HEK293 (cell line): ENCODE data around the gene WDR76.

ENCODE experiments used
- KLF7 ChIP-seq: fragments of 450-650 bp; formaldehyde crosslinking; IDR thresholded peaks from 2 replicates; pipeline ENCODE4 v1.5.1; 2016; ENCODE audit warnings: missing biosample characterization, missing genetic modification characterization, borderline replicate concordance
- KLF8 ChIP-seq: fragments of 450-650 bp; formaldehyde crosslinking; IDR thresholded peaks from 2 replicates; pipeline ENCODE4 v1.5.1; 2016; ENCODE audit warnings: missing biosample characterization, missing genetic modification characterization
- MZF1 ChIP-seq: fragments of 450-650 bp; formaldehyde crosslinking; IDR thresholded peaks from 2 replicates; pipeline ENCODE4 v1.5.1; 2017; ENCODE audit warnings: missing biosample characterization, missing genetic modification characterization, borderline replicate concordance
- SP2 ChIP-seq: fragments of 450-650 bp; formaldehyde crosslinking; IDR thresholded peaks from 2 replicates; pipeline ENCODE4 v1.5.1; 2016; ENCODE audit warnings: missing biosample characterization, missing genetic modification characterization
- SP7 ChIP-seq: fragments of 450-650 bp; formaldehyde crosslinking; IDR thresholded peaks from 2 replicates; pipeline ENCODE4 v1.5.1; 2016; ENCODE audit warnings: missing biosample characterization, missing genetic modification characterization
- YY1 ChIP-seq: fragments of 450-650 bp; formaldehyde crosslinking; IDR thresholded peaks from 2 replicates; pipeline ENCODE4 v1.5.1; 2018; ENCODE audit warnings: missing biosample characterization, missing genetic modification characterization
- ZBTB20 ChIP-seq: fragments of 450-650 bp; formaldehyde crosslinking; IDR thresholded peaks from 2 replicates; pipeline ENCODE4 v1.5.1; 2016; ENCODE audit warnings: missing biosample characterization, missing genetic modification characterization
- ZBTB7A ChIP-seq: fragments of 450-650 bp; formaldehyde crosslinking; IDR thresholded peaks from 2 replicates; pipeline ENCODE4 v1.5.1; 2016; ENCODE audit warnings: low read depth, missing biosample characterization, missing genetic modification characterization
- ZEB2 ChIP-seq: fragments of 450-650 bp; formaldehyde crosslinking; IDR thresholded peaks from 2 replicates; pipeline ENCODE4 v1.5.1; 2016; ENCODE audit warnings: missing biosample characterization, missing genetic modification characterization
- ZNF132 ChIP-seq: fragments of 450-650 bp; formaldehyde crosslinking; IDR thresholded peaks from 2 replicates; pipeline ENCODE4 v1.5.1; 2017; ENCODE audit warnings: missing biosample characterization, missing genetic modification characterization, borderline replicate concordance
- ZNF19 ChIP-seq: fragments of 450-650 bp; formaldehyde crosslinking; IDR thresholded peaks from 2 replicates; pipeline ENCODE4; 2016; ENCODE audit warnings: missing biosample characterization, missing genetic modification characterization, low read depth
- ZNF239 ChIP-seq: fragments of 450-650 bp; formaldehyde crosslinking; IDR thresholded peaks from 2 replicates; pipeline ENCODE4 v1.5.1; 2016; ENCODE audit warnings: missing biosample characterization, missing genetic modification characterization
- ZNF24 ChIP-seq: fragments of 450-650 bp; formaldehyde crosslinking; IDR thresholded peaks from 2 replicates; pipeline ENCODE4 v1.5.1; 2016; ENCODE audit warnings: missing biosample characterization, missing genetic modification characterization
- ZNF266 ChIP-seq: fragments of 450-650 bp; formaldehyde crosslinking; IDR thresholded peaks from 2 replicates; pipeline ENCODE4 v1.5.1; 2016; ENCODE audit warnings: missing biosample characterization, missing genetic modification characterization, low read depth
- ZNF658 ChIP-seq: fragments of 450-650 bp; formaldehyde crosslinking; IDR thresholded peaks from 2 replicates; pipeline ENCODE4; 2016; ENCODE audit warnings: missing biosample characterization, missing genetic modification characterization
- ZNF677 ChIP-seq: fragments of 450-650 bp; IDR thresholded peaks from 2 replicates; pipeline ENCODE4 v1.5.0; 2018; ENCODE audit warnings: missing biosample characterization, mild to moderate bottlenecking, missing genetic modification characterization, moderate library complexity
- ZSCAN16 ChIP-seq: fragments of 450-650 bp; formaldehyde crosslinking; IDR thresholded peaks from 2 replicates; pipeline ENCODE4 v1.5.1; 2016; ENCODE audit warnings: missing biosample characterization, missing genetic modification characterization
- ZXDB ChIP-seq: fragments of 450-650 bp; formaldehyde crosslinking; IDR thresholded peaks from 2 replicates; pipeline ENCODE4 v1.5.1; 2016; ENCODE audit warnings: missing biosample characterization, missing genetic modification characterization
- TF ChIP-seq, protein P1 (sequence below): fragments of 450-650 bp; formaldehyde crosslinking; IDR thresholded peaks from 2 replicates; pipeline ENCODE4 v1.5.1; 2017; ENCODE audit warnings: missing biosample characterization, missing genetic modification characterization
- TF ChIP-seq, protein P2 (sequence below): fragments of 450-650 bp; formaldehyde crosslinking; conservative IDR thresholded peaks from 2 replicates; pipeline ENCODE4 v1.5.1; 2016; ENCODE audit warnings: low read depth, missing biosample characterization, missing genetic modification characterization
- TF ChIP-seq, protein P3 (sequence below): fragments of 450-650 bp; formaldehyde crosslinking; IDR thresholded peaks from 2 replicates; pipeline ENCODE4 v1.5.1; 2016; ENCODE audit warnings: missing biosample characterization, missing genetic modification characterization
- TF ChIP-seq, protein P4 (sequence below): fragments of 450-650 bp; formaldehyde crosslinking; IDR thresholded peaks from 2 replicates; pipeline ENCODE4 v1.5.1; 2016; ENCODE audit warnings: missing biosample characterization, missing genetic modification characterization

The WDR76 gene

DNA sequence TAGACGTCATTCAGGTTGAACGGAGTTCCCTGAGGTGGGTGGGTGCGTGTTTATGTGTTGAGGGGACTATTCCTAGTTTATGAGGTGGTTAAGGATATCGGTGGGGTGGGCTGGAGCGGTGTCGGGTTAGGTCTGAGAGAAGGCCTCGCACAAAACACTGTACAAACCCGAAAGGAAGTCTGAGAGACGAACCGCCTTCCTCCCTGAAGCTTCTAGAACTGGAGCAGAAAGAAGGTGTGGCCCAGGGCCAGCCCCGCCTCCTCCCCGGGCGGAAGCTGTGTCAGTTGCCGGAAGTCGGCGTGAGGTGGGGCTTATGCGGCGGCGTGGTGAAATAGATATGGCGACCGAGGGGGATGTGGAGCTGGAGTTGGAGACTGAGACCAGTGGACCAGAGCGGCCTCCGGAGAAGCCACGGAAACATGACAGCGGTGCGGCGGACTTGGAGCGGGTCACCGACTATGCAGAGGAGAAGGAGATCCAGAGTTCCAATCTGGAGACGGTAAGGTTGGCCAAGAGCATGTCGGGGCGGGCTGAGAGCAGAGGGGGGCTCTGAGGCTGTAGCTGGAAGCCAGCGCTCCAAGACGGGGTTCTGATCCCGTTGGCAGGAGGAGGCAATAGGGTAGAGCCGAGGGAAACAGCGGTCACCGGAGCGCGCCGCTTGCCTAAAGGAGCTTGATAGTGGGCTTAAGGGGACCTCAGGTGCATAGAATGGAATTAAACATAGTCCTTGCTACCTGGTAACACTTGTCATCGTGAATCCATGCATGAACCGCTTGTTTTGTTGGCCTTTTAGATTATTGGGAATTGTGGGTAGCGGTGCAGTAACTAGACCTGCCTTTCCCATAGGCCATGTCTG is 26.3 kb upstream of the WDR76 start, which contains the start of gene HYPK (continued):
- TF ChIP-seq MZF1 (peak; percentile 42; the same call in 1 of the 2 replicates), ZNF677 (tag by site-specific recombination) (no peak), ZSCAN16 (tag by site-specific recombination) (no peak), ZNF24 (0 out of 2 replicates have a peak, but pooled peaks have one; percentile 59), ZEB2 (0 out of 2 replicates have a peak, but pooled peaks have one; percentile 51), ZNF266 (tag by site-specific recombination) (no peak), YY1 (tag by site-specific recombination) (peak; percentile 66; the same call in 1 of the 2 replicates), ZNF658 (no peak), SP7 (peak; percentile 73; the same call in 1 of the 2 replicates), KLF8 (peak; percentile 87), ZNF239 (tag by site-specific recombination) (0 out of 2 replicates have a peak, but pooled peaks have one; percentile 18), ZBTB7A (peak; percentile 49; the same call in 1 of the 2 replicates), ZXDB (tag by site-specific recombination) (peak; percentile 79; the same call in 1 of the 2 replicates), ZNF19 (tag by site-specific recombination) (no peak), ZBTB20 (tag by site-specific recombination) (peak; percentile 28; the same call in 1 of the 2 replicates), SP2 (tag by site-specific recombination) (peak; percentile 84), ZNF132 (tag by site-specific recombination) (no peak), KLF7 (peak; percentile 47; the same call in 1 of the 2 replicates)
- TF ChIP-seq, protein P1, sequence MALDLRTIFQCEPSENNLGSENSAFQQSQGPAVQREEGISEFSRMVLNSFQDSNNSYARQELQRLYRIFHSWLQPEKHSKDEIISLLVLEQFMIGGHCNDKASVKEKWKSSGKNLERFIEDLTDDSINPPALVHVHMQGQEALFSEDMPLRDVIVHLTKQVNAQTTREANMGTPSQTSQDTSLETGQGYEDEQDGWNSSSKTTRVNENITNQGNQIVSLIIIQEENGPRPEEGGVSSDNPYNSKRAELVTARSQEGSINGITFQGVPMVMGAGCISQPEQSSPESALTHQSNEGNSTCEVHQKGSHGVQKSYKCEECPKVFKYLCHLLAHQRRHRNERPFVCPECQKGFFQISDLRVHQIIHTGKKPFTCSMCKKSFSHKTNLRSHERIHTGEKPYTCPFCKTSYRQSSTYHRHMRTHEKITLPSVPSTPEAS = 0 out of 2 replicates have a peak, but pooled peaks have one; percentile 23
- TF ChIP-seq, protein P2, sequence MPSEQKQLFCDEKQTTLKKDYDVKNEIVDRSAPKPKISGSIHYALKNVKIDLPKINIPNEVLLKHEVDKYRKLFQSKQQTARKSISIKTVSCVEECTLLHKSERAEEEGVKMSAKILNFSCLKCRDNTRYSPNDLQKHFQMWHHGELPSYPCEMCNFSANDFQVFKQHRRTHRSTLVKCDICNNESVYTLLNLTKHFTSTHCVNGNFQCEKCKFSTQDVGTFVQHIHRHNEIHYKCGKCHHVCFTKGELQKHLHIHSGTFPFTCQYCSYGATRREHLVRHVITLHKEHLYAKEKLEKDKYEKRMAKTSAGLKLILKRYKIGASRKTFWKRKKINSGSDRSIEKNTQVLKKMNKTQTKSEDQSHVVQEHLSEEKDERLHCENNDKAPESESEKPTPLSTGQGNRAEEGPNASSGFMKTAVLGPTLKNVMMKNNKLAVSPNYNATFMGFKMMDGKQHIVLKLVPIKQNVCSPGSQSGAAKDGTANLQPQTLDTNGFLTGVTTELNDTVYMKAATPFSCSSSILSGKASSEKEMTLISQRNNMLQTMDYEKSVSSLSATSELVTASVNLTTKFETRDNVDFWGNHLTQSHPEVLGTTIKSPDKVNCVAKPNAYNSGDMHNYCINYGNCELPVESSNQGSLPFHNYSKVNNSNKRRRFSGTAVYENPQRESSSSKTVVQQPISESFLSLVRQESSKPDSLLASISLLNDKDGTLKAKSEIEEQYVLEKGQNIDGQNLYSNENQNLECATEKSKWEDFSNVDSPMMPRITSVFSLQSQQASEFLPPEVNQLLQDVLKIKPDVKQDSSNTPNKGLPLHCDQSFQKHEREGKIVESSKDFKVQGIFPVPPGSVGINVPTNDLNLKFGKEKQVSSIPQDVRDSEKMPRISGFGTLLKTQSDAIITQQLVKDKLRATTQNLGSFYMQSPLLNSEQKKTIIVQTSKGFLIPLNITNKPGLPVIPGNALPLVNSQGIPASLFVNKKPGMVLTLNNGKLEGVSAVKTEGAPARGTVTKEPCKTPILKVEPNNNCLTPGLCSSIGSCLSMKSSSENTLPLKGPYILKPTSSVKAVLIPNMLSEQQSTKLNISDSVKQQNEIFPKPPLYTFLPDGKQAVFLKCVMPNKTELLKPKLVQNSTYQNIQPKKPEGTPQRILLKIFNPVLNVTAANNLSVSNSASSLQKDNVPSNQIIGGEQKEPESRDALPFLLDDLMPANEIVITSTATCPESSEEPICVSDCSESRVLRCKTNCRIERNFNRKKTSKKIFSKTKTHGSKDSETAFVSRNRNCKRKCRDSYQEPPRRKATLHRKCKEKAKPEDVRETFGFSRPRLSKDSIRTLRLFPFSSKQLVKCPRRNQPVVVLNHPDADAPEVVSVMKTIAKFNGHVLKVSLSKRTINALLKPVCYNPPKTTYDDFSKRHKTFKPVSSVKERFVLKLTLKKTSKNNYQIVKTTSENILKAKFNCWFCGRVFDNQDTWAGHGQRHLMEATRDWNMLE (tag by site-specific recombination) = peak; percentile 62
- TF ChIP-seq, protein P3, sequence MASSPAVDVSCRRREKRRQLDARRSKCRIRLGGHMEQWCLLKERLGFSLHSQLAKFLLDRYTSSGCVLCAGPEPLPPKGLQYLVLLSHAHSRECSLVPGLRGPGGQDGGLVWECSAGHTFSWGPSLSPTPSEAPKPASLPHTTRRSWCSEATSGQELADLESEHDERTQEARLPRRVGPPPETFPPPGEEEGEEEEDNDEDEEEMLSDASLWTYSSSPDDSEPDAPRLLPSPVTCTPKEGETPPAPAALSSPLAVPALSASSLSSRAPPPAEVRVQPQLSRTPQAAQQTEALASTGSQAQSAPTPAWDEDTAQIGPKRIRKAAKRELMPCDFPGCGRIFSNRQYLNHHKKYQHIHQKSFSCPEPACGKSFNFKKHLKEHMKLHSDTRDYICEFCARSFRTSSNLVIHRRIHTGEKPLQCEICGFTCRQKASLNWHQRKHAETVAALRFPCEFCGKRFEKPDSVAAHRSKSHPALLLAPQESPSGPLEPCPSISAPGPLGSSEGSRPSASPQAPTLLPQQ (tag by site-specific recombination) = peak; percentile 78
- TF ChIP-seq, protein P4, sequence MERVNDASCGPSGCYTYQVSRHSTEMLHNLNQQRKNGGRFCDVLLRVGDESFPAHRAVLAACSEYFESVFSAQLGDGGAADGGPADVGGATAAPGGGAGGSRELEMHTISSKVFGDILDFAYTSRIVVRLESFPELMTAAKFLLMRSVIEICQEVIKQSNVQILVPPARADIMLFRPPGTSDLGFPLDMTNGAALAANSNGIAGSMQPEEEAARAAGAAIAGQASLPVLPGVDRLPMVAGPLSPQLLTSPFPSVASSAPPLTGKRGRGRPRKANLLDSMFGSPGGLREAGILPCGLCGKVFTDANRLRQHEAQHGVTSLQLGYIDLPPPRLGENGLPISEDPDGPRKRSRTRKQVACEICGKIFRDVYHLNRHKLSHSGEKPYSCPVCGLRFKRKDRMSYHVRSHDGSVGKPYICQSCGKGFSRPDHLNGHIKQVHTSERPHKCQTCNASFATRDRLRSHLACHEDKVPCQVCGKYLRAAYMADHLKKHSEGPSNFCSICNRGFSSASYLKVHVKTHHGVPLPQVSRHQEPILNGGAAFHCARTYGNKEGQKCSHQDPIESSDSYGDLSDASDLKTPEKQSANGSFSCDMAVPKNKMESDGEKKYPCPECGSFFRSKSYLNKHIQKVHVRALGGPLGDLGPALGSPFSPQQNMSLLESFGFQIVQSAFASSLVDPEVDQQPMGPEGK (tag by site-specific recombination) = peak; percentile 77
